ENCODE measurements around the gene ZNF236. TPM values are rescaled to one million over a fixed set of nuclear protein-coding genes. Genes with fewer than 3 reads are reported as not detected.

Gene ZNF236
- total and polyA plus RNA-seq, 2 of the 8 experiments (the other 6 are each of a cell fraction or from before 2014, with no cell fraction given) = 6.7 to 14.5 TPM

DNA sequence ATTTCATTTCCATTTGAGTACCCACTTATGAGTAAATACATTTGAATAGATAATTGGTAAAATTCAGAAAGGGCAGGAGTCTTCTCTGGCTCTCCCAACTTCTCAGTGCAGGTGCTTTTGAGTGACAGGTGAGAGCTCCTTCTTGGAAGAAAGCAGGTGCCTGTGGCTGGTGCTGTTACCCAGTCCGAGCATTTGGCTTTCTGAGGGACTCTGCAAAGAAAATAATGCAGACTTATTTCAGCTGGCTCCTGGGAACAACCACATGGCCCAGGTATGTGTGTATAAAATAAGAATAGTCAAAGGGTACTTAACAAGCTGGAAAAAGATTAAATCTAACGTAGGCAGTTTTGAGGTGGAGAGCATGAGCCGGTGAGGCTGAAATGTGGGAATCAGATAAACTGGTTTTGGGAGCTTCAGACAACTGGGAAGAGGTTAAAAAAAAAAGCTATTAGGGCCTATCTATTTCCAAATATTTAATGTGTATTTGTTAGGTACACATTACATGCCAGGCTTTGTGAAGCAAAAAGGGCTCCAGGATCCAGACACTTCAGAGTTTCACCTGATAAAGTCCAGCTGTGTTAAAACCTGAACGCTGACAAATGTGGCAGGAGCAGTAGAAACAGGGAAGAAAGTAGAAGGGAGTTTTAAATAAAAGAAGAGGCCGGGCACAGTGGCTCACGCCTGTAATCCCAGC is 20.6 kb downstream of the ZNF236 start:
- Histone ChIP-seq H4K20me1 (replicated peaks in 1 of 2; ENCODE audit: control insufficient read depth in 1 of 2, insufficient read depth in 2 of 2, low read length in 2 of 2) (no peaks in the 10 kb centered on the region), H3K4me3 (ENCODE audit: extremely low read depth in 1 of 4, insufficient read depth in 2 of 4, low read depth in 3 of 4, low read length in 4 of 4) (no peak overlapping the region), H3K4me1 (replicated peaks in 1 of 4; ENCODE audit: control insufficient read depth in 3 of 4, insufficient read depth in 4 of 4, low read length in 3 of 4) (no peaks in the 10 kb centered on the region), H2BK5ac (ENCODE audit: low read depth, low read length) (no peak overlapping the region), H4K5ac (ENCODE audit: insufficient read length, low read depth, low read length) (no peak overlapping the region), H3K9ac (replicated peaks in 1 of 4; ENCODE audit: extremely low read depth in 1 of 4, low read depth in 3 of 4, low read length in 3 of 4) (no peak overlapping the region), H3K36me3 (ENCODE audit: control insufficient read depth in 2 of 4, insufficient read depth in 4 of 4, low read length in 3 of 4) (no peaks in the 10 kb centered on the region), H3K18ac (ENCODE audit: extremely low read depth, low read length) (no peak overlapping the region), H2BK15ac (ENCODE audit: low read length) (no peak overlapping the region), H3K27ac (ENCODE audit: low read depth, low read length) (no peak overlapping the region), H3K23ac (ENCODE audit: insufficient read length) (no peak overlapping the region), H3K14ac (ENCODE audit: insufficient read length) (no peak overlapping the region), H3K79me2 (ENCODE audit: control insufficient read depth in 1 of 2, insufficient read depth in 2 of 2, low read length in 2 of 2) (peaks cover 0 to 24% of the 10 kb centered on the region in 2 experiments; a peak in 1 of 4 replicates), H2BK12ac (ENCODE audit: low read depth, low read length) (no peak overlapping the region), H3K27me3 (replicated peaks in 1 of 4; ENCODE audit: control insufficient read depth in 3 of 4, extremely low read depth in 1 of 4, insufficient read depth in 3 of 4, low read length in 3 of 4) (no peaks in the 10 kb centered on the region), H3K9me3 (ENCODE audit: insufficient read depth in 2 of 2, low read depth in 1 of 2, low read length in 1 of 2) (no peaks in the 10 kb centered on the region), H3K79me1 (ENCODE audit: low read depth, low read length) (peaks cover 2% of the 10 kb centered on the region; the same call in 1 of the 2 replicates), H3K23me2 (ENCODE audit: low read depth, low read length) (no peaks in the 10 kb centered on the region), H2AK5ac (ENCODE audit: low read depth, low read length) (no peak overlapping the region), H2BK120ac (replicated peaks; ENCODE audit: low read depth, low read length) (no peak overlapping the region), H2BK20ac (ENCODE audit: low read length) (no peak overlapping the region), H3K4ac (replicated peaks; ENCODE audit: insufficient read length, low read depth, low read length) (no peak overlapping the region), H2AFZ (ENCODE audit: low read length) (no peak overlapping the region), H4K8ac (ENCODE audit: extremely low read depth, insufficient read depth, low read length) (no peak overlapping the region), H4K91ac (replicated peaks; ENCODE audit: insufficient read length, low read length) (no peak overlapping the region), H3K4me2 (ENCODE audit: insufficient read depth in 1 of 2, low read depth in 2 of 2, low read length in 2 of 2) (no peak overlapping the region), H3K56ac (replicated peaks; ENCODE audit: insufficient read length, low read depth, low read length) (no peak overlapping the region)
- ChIA-PET POLR2A (ENCODE audit: partially characterized antibody) (interaction anchor here (0.6 to 1.5 kb wide), 4 partner anchors 14 to 628 kb away, joined by 3 to 5 read pairs (median 3); partner anchors contain the start of gene ZNF236), CTCF (ENCODE audit: partially characterized antibody) (interaction anchor here (0.6 to 2.5 kb wide), 6 partner anchors 17 to 122 kb away, joined by 3 to 9 read pairs (median 3); no protein-coding TSS in a partner anchor)
- FAIRE-seq (no peak), DNase-seq (ENCODE audit: low read depth in 1 of 2, low spot score in 2 of 2) (no peak)
- 93% methylated on average over 6 of the region's 6 CpGs; no CpG with 5 or more reads in 1 of the 2 experiments for WGBS, 2 experiments (ENCODE audit: extremely low coverage in 1 of 2, insufficient coverage in 1 of 2, insufficient read length in 1 of 2, insufficient replicate concordance in 2 of 2, low coverage in 1 of 2, low lambda C conversion rate in 2 of 2, missing lambda C conversion rate in 1 of 2)
- no peak for TF ChIP-seq SP1 (IDR thresholded peaks at IDR 0.05; ENCODE audit: low read depth, low read length)

Data from H1 (cell line).